ENCODE results near the gene GPR39.

GRCh38 chr2:132478461-132479105 lies 62.0 kb downstream of the GPR39 start:
- TF ChIP-seq POLR2AphosphoS5 (IDR thresholded peaks at IDR 0.05) (no peak), POLR2A (IDR thresholded peaks at IDR 0.05; ENCODE audit: low read depth) (no peak), EP300 (IDR thresholded peaks at IDR 0.05) (no peak)

Data from esophagus muscularis mucosa (tissue), 3 donors.